Brain pericyte (primary cell): ENCODE measurements around the gene PHC2.

Source experiments
- DNase-seq: peaks from one replicate; pipeline ENCODE4 v3.0.0-alpha.2; 2012; ENCODE audit warnings: low read depth, low spot score

PHC2 gene

DNA sequence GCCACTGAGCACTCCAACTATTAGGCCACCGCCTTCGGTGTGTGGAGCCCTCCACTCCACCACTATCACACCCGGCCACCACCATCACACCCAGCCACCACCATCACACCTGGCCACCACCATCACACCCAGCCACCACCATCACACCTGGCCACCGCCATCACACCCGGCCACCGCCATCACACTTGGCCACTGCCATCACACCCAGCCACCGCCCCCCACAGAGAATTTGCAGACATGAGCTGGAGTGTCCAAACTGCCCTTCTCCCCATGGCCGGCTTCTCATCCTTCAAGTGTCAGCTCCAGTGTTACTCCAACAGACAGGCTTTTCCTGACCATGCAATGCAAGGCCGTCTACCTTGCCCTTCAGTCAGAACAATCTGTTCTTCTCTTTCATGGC is 59.6 kb downstream of the PHC2 start:
- DNase-seq = no peak

DNA sequence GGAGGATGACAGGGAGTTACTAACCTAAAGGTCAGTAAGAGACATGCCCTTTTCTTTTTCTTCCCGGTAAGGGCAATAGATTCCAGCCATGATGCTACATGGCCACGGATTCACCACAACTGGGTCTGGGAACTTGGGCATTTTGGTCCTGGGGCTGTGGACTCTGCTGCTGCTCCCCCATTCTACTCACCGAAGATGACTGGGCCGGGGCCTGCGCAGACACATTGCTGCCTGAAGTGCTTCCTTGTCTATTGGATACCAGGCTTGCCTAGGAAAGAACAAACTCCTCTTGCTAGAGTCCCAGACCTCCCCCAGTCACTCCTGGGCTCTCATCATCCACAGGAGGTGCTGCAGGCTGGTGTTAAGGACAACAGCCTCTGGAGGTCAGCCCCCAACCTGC is 60.1 kb downstream of the PHC2 start:
- no peak for DNase-seq

DNA sequence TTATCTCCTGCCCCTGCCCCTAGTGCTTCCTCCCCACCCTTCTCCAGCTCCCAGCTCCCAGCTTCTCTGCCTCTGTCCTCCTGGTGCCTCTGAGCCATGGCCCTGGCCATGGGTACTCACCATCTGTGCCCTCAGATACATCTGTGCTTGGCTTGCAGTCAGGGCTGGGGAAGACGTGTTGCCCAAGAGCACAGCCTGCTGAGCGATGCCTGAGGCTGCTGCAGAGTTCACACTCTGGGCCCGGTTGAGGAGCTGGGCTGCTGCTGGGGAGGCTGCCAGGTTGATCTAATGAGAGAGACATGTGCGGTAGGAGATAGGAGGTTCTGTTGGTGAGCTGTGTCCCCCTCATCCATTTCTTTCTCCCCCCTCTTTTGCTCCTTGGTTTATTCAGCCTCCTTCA is 60.6 kb downstream of the PHC2 start:
- no peak for DNase-seq

DNA sequence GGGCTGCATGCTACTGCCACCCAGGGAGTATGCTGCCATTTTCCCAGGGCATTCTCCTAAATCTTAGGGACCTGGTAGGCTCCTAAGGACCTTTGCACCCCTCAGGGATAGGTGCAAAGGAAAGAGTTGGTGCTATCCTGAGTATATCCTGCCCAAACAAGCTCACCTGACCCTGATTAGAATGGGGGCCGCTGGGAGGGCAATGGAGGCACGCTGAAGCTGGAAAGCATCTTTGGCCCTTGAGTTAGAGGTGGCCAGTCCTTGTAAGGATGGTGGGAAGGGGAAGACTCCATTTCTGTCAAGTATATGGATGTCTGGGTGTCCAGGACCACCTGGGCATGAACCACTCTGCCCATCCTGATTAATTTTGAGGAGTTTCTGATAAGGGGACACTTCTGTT is 61.1 kb downstream of the PHC2 start:
- DNase-seq = no peak

DNA sequence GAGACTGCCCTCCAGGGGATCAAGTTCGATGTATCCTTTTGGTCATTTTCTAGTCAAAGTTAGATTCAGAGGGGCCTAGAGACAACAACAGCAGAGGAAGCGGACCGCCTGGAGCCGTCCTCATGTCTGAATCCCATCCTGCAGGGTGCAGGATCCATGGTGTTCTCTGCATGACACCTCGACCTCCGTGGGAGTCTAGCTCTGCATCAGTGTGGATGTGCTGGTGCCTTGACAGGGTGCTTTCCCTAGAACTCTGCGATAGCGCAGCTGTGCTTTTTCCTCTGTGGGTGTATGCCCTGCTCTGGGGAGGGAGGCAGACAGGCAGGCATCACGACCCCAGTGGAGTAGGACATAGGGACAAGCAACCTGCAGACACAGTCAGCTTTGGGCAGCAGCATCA is 61.8 kb downstream of the PHC2 start:
- DNase-seq = no peak

DNA sequence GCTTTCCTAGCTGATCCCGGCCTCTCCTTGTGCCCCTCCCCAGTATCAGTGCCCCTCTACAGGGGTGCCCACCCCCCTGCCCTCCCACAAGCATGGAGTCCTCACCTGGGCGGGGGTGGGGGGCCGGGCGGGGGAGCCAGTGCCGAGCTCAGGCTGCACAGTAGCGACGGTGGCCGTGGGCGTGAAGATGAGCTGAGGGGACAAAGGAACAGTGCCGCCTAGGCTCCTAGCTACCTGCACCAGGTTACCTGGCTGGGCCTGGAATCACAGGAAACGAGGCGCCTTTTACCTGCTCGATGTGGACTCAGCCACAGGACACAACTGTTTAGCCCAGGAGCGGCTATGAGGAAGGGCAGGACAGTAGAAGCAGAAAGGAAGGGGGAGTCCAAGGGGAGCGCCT is 62.5 kb downstream of the PHC2 start:
- no peak for DNase-seq

DNA sequence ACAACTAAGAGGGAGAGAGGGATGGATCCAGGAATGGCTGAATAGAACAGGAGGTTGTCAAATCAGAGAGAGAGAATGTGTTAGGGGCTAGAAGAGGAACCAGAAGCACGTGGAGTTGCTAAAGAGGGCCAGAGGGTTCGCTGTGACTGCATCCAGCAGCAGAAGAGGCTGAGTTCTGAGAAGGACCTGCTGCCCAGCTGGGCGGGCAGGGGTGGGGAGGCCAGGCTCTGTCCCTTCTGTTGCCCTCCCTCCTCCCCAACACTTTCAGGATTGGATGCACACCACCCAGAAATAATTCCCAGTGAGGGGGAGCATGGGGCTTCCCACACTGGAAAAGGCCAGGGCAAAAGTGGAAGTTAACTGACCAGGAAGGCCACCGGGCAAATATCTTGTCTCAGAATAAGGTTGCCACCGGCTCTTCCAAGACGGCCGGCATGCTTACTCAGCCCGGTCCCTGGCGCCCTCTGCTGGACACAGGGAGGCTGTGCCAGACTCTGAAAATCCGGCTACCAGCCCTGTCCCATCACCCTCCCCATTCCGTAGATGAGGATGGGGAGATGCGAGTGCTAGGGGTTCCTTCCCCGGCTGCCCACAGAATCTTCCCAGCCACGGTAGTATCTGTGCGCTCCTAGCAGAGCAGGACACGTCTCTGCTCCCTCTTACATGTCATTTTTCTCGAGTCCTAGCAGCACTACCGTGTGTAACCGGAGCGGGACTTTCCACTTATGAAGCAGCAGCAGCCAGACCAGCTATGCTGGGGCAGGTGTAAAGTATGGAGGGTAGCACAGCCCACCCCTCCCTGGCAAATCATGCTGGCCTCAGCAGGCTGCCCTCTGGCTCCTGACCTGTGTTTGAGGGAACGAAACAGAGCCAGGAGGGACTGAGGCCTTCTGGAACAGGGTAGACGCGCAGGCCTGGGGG is 63.1 kb downstream of the PHC2 start:
- DNase-seq = no peak

DNA sequence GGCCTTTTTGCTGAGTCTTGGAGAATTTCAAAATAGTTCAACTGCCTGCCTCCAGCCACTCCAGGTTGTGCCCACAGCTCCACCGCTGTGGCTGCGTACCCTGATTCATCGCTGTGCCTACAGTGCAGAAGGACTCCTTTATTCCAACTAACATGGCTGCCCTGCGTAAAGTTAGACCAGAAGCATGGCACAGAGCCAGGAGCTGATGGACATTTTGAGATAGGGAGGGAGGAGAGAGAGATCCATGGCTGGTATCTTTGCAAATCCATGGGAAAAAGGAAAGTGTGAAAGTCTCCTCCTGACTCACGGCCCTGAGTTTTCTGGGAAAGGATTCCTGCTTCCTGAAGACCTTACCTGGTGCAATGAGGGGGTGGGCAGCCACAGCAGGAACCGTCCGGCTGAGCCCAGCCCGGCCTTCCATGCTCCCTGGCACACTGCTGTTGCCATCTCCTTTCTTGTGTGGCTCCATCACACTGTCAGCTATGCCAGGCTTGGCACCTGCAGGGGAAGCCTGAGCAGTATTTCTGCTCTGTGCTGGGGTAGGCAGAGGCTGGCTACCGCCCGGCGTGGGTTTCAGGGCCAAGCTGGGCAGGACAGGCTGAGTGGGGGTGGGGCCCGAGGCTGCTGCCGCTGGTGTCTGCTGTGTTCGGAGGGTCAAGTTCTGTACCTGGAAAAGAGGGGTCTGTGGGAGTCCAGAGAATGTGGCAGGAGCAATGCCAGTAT is 64.0 kb downstream of the PHC2 start:
- no peak for DNase-seq

DNA sequence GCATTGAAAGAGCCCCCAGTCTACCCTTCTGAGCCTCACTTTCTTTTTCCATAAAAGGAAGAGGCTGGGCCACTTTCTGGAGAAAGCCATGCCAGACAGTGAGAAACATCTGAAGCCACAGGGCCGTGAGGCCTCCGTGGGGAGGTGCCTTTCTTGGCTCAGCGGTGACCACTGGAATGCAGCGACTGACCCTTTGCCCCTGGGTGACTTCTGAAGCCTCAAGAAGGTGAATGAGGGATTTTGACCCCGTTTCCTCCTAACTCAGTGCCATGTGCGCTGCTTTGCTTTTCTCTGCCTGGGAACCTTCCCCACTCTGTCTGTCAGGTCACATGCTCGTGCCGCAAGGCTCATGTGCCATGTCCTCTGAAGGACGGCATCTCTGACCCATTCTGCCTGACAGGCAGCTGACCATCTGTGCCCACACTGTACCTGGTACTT is 65.3 kb downstream of the PHC2 start:
- no peak for DNase-seq

DNA sequence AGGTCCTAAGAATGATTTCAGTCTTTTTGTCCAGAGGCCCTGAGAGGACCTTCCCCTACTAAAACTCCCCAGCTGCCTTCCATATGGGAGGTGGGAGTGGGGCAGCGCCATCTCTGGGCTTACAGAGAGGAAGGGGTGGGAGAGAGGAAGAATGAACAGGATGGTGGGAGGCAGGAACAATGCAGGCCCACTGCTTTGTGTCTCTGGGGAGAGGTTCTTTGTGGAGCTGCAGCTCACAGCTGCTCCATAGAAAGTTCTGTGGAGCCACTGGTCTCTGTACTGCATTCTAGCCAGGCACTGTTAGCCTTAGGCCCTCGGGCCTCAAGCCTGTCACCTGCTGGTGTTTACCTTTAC is 66.4 kb downstream of the PHC2 start:
- DNase-seq = no peak

DNA sequence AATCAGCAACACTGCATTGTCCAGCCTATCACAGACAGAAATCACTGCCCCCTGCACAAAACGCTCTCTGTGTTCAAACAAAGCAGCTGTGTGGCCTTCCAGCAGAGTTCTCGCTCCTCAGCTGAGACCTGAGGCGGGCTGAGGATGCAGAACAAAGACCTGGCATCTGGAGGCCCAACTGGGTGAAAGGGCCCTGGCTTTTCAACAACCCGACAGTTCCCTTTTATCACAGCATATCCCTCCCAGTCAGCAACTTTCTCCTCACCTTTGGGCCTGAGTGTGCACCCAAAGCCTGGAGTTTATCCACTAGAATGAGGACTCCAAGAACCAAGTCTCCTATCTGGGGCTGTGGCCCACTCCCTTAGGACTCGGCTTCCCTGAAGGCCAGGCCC is 67.4 kb downstream of the PHC2 start:
- DNase-seq = no peak

DNA sequence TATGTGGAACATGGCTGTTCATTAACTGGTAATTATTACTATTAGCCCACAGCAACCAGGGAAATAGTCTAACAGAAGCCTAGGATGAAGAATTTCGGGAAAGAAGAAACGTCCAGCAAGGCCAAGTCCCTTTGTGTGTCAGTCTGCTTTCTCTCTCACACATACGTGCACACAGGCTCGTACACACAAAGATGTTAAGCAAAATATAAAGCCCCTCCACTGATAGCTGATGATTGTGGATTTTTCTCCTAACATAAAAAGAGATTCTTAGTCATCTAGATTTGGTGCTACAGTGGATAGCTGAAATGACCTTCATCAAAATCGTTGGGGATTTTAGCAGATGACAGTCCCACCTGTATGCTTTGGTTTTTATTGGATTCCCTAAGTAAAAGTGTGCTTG is 67.9 kb downstream of the PHC2 start:
- no peak for DNase-seq

DNA sequence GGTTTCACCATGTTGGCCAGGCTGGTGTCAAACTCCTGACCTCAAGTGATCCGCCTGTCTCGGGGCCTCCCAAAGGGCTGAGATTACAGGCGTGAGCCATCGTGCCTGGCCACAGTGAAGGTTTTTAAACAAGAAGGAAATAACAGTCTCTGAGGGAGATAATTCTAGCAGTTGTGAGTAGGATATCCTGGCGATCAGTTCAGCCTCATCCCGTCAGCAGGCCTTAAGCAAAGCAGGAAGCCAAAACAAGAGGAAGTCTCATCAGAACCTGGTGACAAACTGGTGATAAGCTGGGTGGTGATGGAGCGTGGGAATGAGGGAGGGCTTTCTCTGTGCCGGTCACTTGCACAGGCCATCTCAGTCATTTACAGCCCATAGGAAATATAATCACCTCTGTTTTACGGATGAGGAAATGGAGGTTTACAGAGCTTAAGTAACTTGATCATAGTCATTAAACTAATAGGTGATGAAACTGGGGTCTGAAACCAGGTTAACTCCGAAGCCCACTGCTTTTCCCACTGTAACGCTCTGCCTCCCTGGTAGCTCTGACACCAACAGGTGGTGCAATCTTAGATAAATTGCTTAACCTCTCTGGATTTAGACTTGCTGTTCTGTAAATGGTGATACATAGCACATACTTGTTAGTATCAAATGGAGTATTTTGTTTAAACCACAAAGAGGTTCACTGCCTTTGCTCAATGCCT is 69.2 kb downstream of the PHC2 start:
- no peak for DNase-seq

DNA sequence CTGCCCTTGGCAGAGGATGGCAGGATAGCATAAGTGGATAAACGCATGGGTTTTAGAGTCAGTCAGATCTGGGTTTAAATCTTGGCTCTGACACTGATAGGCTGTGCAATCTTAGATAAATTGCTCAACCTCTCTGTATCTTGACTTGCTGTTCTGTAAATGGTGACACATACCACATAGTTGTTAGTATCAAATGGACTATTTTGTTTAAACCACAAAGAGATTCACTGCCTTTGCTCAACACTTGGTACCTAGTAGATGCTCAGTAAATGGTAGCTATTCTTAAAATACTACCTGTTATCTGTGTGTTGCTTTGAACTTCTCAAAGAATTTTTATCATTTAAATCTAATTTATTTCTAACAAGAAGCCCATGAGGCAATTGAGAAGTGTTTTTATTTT is 70.5 kb downstream of the PHC2 start:
- no peak for DNase-seq

DNA sequence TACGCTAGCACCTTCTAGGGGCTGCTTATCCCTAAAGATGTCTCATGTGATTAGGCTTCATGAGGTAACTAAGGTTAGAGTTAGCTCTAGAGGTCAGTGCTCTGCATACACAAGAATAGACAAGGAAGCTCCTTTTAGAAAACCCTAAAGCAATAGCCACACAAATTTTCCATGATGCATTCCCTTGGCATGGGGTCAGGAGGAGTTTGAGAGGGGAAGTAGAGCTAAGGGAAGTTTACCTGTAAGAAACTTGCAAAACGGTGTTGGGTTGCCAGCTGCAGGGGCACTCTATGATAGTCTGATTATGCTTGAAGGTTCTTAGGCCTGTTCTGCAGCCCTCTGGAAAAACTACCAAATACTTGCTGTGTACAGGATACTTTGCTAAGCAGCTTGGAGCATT is 71.0 kb downstream of the PHC2 start:
- DNase-seq = no peak

DNA sequence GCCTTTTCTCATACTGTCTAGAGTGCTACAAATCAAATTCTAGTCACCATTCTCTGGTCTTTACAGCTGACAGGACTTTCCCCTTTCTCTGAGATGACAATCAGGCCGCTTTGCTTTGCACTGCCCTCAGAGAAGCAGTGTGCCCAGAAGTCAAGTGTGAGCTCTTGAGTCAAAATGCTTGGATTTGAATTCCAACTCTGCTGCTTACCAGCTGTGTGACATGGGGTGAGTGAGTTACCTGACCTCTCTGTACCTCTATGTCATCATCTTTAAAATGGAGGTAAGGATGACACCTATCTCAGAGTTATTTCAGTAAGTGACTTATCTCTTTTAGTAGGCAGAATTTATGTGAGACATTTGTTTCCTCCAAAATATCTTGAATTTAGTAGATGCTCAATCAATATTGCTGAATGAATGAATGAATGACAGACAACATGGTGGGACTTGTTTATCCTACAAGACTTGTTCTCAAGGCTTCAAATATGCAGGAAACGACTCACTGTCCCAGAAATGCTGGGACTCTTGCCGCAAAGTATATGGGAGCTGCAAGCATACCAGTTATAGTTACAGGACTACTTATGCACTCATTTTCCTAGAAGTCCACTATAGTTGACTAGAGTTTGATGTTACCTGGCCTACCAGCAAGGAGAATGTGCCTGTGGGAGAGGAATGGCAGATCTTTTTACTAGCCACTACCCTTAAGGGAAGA is 71.9 kb downstream of the PHC2 start:
- no peak for DNase-seq

DNA sequence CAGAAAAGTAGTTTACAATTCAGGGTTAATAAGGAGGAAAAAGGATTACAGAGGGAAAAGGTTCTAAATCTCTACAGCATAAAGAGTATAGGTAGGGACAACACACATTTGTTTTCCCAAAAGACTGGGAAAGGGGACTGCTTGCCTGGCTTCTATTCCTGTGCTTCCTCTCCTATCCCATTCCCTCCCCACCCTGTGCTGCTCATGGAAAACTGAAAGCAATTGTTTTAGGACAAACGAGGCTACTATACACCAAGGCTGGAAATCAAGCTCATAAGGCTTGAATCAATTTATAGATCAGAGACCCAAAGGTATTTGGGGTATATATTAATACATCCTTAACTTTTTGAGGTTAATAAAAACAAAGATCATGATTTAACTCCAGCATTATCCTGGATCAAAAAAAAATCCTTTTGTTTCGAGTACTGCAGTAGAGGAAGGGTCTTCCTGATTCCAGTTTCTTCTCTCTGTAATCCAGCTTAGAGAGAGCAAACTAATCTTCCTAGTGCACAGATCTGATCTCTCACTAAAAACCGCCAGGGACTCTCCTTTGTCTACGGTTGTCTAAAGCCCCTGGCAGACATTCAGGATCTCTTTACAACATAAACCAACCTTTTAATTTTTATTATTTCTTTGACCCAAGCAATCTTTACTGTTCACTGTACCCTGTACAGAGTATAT is 72.6 kb downstream of the PHC2 start:
- no peak for DNase-seq

DNA sequence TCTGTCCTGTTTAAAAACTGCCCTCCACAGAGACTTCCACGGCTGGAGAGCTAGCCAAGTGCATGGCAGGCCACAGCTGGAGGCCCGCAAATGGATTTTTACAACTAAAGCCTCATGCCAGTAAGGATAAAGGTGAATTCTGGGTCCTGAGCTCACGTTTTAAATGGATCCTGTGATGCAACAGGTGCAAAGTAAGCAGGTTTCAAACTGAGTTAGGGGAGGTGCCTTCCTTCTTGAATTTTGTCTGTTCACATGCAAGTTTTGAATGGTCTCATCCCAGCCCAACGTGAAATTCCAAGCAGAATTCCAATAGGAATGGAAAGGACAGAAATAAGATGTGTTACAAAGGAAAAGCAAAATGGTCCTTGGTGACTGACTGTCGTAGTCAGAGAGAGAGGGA is 73.8 kb downstream of the PHC2 start:
- DNase-seq = no peak

DNA sequence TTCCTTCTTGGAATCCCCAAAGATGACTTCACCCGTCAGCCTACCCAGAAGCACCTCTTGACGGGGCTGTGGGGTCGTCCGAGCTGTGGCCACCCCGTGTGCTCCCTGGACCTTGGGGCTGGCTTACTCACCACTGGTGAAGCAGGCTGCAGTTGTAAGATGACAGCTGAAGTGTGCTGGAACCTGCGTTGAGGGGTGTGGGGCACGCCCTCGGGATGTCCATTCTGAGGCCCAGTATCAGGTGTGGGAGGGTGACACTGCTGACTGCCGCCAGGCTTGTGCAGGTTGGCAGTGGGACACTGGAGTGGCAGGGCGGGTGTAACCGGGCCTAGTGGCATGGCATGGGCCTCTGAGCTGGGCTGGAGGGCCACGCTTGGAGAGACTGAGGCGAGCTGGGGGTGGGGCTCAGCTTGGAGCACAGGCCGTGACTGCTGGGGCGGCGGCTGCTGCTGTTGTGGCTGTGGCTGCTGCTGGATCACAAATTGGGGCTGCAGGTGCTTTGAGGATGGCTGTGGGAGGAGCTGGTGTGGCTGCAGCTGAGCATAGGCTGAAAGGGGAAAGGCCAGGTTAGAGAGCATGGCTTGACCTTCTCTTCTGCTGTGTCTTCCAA is 76.1 kb downstream of the PHC2 start:
- DNase-seq = no peak

DNA sequence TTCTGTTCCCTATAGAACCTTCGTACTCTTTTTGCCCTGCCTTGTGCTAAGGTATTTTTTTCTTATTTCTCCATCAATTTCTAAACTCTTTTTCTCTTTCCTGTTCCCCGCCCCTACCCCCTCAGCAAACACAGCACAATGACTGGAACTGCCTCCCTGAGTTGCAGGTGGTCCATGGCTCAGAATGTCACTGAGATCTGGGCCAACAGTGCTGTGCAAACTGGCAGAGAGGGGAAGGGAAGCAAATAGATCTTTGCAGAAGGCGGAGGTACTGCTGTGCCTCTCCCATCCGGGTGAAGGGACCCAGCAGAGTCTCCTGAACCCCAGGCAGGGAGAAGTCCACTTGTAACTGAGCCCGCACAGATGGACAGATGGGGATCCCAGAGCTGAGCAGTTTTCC is 77.4 kb downstream of the PHC2 start:
- no peak for DNase-seq

DNA sequence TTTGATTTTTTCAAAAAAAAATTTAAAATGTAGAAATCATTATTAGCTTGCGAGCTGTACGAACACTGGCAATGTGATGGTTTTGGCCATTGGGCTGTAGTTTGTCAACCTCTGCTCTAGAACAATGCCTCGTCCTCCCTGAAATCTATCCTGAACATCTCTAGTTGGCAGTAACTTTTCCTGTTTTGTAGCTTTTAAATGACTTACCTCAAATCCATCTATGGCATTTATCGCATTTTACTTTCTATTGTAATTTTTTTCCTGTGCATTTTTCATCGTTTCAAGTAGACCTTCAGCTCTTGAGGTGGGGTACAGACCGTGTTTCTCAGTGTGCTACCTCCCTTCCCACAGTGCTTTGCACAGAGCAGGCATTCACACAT is 79.6 kb downstream of the PHC2 start:
- no peak for DNase-seq
